HUES64 (cell line): ENCODE data around the gene VPS4B.

Experiments
- H3K27ac ChIP-seq: 2 replicates; pipeline ENCODE4 v1.7.0; 2013; ENCODE audit warnings: low read depth, low read length, inconsistent platforms
- H3K27me3 ChIP-seq: 2 replicates; pipeline ENCODE4 v1.6.1; 2013; ENCODE audit warnings: mild to moderate bottlenecking, low read length; ENCODE audit not compliant: insufficient read depth
- H3K36me3 ChIP-seq: 2 replicates; pipeline ENCODE4 v1.6.1; 2013; ENCODE audit warnings: mild to moderate bottlenecking, low read length; ENCODE audit not compliant: insufficient read depth
- H3K4me1 ChIP-seq: 2 replicates; pipeline ENCODE4 v1.6.1; 2013; ENCODE audit warnings: mild to moderate bottlenecking, low read length, moderate library complexity; ENCODE audit not compliant: insufficient read depth
- H3K4me3 ChIP-seq: 2 replicates; pipeline ENCODE4 v1.5.1; 2013; ENCODE audit warnings: mild to moderate bottlenecking, low read length, moderate library complexity
- H3K9ac ChIP-seq: 2 replicates; pipeline ENCODE4 v1.6.1; 2013; ENCODE audit warnings: mild to moderate bottlenecking, low read depth, low read length
- H3K9me3 ChIP-seq: 2 replicates; pipeline ENCODE4 v1.6.1; 2013; ENCODE audit warnings: low read depth, low read length; ENCODE audit not compliant: insufficient read depth
- WGBS: fragments of 150-250, 120-280 bp; methylation state at CpG from one replicate; pipeline ENCODE4 v1.1.7; 2013; ENCODE audit warnings: missing lambda C conversion rate; 5-methylcytosine and 5-hydroxymethylcytosine counted together

VPS4B gene

GRCh38 chr18:63397349-63397748, 24.9 kb downstream of the VPS4B start:
- Histone ChIP-seq H3K27ac (no peak overlapping the region), H3K27me3 (no peaks in the 10 kb centered on the region), H3K36me3 (peaks cover 90% of the 10 kb centered on the region), H3K4me3 (no peak overlapping the region), H3K9me3 (no peaks in the 10 kb centered on the region), H3K9ac (no peak overlapping the region), H3K4me1 (no peaks in the 10 kb centered on the region)
- WGBS = 95% methylated on average over 1 of the region's 1 CpG

GRCh38 chr18:63395503-63395902, 26.8 kb downstream of the VPS4B start:
- Histone ChIP-seq H3K9me3 (no peaks in the 10 kb centered on the region), H3K4me3 (no peak overlapping the region), H3K27me3 (no peaks in the 10 kb centered on the region), H3K27ac (no peak overlapping the region), H3K9ac (no peak overlapping the region), H3K4me1 (no peaks in the 10 kb centered on the region), H3K36me3 (peaks cover 89% of the 10 kb centered on the region)
- WGBS = 100% methylated on average over 1 of the region's 1 CpG

DNA sequence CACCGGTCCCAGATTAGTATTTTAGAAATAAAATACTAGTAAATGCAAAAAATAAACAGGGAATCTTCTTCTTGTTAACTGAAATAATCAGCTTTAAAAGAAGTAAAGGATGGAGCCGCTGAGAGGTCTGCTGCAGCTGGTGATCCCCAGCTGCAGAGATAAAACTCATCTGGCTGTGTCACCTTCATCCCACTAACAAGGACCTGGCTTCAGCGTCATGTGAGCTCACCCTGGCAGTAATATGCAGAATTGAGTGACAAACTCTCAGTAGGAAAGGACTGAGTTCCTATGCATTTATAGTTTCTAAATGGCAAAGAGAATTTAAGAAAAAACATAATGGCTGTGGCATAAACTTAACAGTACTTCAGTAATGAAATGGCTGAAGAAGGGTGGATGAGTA, 27.3 kb downstream of the VPS4B start:
- WGBS = 92% methylated on average over 2 of the region's 3 CpGs

DNA sequence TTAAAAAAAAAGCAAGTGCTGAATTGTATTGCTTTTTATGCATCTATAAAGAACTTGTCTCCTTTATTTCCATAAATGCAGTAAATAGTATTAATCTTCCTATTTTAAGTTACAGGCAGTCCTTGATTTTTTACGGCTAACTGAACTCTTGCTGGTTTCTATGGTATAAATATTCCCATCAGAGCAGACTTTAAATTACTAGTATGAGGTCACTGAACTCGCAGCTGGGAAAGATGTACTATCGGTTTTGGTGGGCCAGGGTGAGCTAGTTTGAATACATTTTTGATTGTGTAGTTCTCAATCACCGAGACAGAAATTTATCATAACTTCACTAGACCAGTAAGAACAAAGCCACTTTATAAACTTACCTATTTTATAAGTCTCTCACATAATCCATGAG, 34.4 kb downstream of the VPS4B start:
- H3K27ac ChIP-seq = no peak overlapping the region
- no peaks in the 10 kb centered on the region for H3K4me1 ChIP-seq
- no peak overlapping the region for H3K9ac ChIP-seq
- peaks cover 42% of the 10 kb centered on the region for H3K36me3 ChIP-seq
- H3K27me3 ChIP-seq = no peaks in the 10 kb centered on the region
- H3K9me3 ChIP-seq = no peaks in the 10 kb centered on the region
- no peak overlapping the region for H3K4me3 ChIP-seq
- WGBS = 100% methylated on average over 2 of the region's 4 CpGs

More for the DNA sequence above, 27.3 kb downstream of the VPS4B start:
- no peaks in the 10 kb centered on the region for H3K9me3 ChIP-seq
- no peaks in the 10 kb centered on the region for H3K4me1 ChIP-seq
- H3K36me3 ChIP-seq = peaks cover 89% of the 10 kb centered on the region
- H3K27ac ChIP-seq = no peak overlapping the region
- H3K4me3 ChIP-seq = no peak overlapping the region
- no peak overlapping the region for H3K9ac ChIP-seq
- no peaks in the 10 kb centered on the region for H3K27me3 ChIP-seq

GRCh38 chr18:63382843-63383242, 39.4 kb downstream of the VPS4B start:
- Histone ChIP-seq H3K36me3 (no peaks in the 10 kb centered on the region), H3K4me3 (no peak overlapping the region), H3K27ac (no peak overlapping the region), H3K27me3 (no peaks in the 10 kb centered on the region), H3K9ac (no peak overlapping the region), H3K9me3 (no peaks in the 10 kb centered on the region), H3K4me1 (no peaks in the 10 kb centered on the region)
- WGBS = 77% methylated on average over 3 of the region's 3 CpGs

GRCh38 chr18:63379639-63379962, 42.7 kb downstream of the VPS4B start:
- Histone ChIP-seq H3K4me3 (no peak overlapping the region), H3K9me3 (peaks cover 5% of the 10 kb centered on the region; the same call in 1 of the 2 replicates), H3K27me3 (no peaks in the 10 kb centered on the region), H3K27ac (no peak overlapping the region), H3K4me1 (no peaks in the 10 kb centered on the region), H3K36me3 (no peaks in the 10 kb centered on the region), H3K9ac (no peak overlapping the region)
- WGBS = 93% methylated on average over 2 of the region's 2 CpGs

DNA sequence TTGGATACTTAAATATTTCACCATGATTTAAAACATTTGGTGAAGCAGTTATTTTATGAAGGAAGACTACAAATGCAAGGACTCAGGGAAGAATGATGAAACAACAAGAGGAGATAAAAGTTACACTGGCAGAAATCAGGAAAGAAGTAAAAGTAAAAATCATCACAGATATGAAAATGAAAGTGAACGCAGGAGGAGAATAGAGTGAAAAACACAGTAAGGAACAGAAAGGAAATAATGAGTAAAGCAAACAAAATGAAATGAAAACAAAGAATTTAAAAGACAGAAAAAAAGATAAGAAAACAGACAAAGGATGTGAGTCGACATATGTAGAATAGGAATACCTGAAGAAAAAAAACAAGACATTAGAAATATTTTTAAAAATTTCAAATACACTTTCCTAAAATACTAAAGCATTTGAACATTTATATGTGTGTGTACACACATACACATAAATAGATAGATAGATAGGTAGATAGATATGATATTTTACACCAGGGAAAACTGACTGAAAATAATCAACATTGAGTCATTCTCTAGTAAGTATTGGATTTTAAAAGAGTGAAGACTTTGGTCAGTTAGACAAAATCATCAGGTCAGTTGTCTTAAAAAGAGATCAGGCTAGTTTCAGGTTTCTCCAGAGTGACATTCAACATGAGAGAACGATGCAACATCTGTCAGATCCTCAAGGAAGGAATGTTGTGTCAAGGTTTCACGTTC, 43.2 kb downstream of the VPS4B start:
- Histone ChIP-seq H3K36me3 (no peaks in the 10 kb centered on the region), H3K9me3 (peaks cover 5% of the 10 kb centered on the region; the same call in 1 of the 2 replicates), H3K9ac (no peak overlapping the region), H3K27me3 (no peaks in the 10 kb centered on the region), H3K27ac (no peak overlapping the region), H3K4me1 (no peaks in the 10 kb centered on the region), H3K4me3 (no peak overlapping the region)
- WGBS = 94% methylated on average over 3 of the region's 4 CpGs

DNA sequence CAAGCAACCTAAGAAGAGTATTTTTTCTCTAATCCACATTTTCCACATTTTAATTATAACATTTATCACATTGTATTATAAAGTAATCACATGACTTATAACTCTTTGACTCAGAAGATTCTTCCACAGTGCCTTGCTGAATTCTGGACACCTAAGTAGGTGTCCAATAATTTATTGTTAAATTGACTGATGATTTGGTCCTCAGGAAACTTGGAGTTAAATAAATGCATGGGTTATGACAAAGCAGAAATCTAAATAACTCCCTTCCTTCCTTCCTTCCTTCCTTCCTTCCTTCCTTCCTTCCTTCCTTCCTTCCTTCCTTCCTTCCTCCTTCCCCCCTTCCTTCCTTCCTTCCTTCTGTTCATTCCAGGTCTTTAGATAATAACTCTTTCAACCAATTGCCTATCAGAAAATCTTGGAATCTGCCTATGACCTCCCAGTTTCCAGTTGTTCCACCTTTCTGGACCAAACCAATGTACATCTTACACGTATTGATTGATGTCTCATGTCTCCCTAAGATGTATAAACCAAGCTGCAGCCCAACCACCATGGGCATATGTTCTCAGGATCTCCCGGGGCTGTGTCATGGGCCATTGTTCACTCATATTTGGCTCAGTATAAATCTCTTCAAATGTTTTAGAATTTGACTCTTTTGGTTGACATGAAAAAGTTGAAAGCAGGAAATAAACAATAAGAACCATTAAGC, 44.8 kb downstream of the VPS4B start:
- Histone ChIP-seq H3K4me1 (no peaks in the 10 kb centered on the region), H3K4me3 (no peak overlapping the region), H3K9ac (no peak overlapping the region), H3K27me3 (no peaks in the 10 kb centered on the region), H3K27ac (no peak overlapping the region), H3K36me3 (no peaks in the 10 kb centered on the region), H3K9me3 (peaks cover 5% of the 10 kb centered on the region; the same call in 1 of the 2 replicates)
- 98% methylated on average over 2 of the region's 2 CpGs for WGBS

- no peak overlapping the region for H3K4me3 ChIP-seq
- H3K27me3 ChIP-seq = no peaks in the 10 kb centered on the region
- no peak overlapping the region for H3K27ac ChIP-seq
- WGBS = 86% methylated on average over 2 of the region's 2 CpGs
- H3K9ac ChIP-seq = no peak overlapping the region
- H3K9me3 ChIP-seq = peaks cover 5% of the 10 kb centered on the region; the same call in 1 of the 2 replicates
- no peaks in the 10 kb centered on the region for H3K36me3 ChIP-seq
- H3K4me1 ChIP-seq = no peaks in the 10 kb centered on the region
Observed at GRCh38 chr18:63376538-63376937, 45.7 kb downstream of the VPS4B start.

- H3K36me3 ChIP-seq = no peaks in the 10 kb centered on the region
- no peaks in the 10 kb centered on the region for H3K27me3 ChIP-seq
- H3K9me3 ChIP-seq = peaks cover 5% of the 10 kb centered on the region; the same call in 1 of the 2 replicates
- no peaks in the 10 kb centered on the region for H3K4me1 ChIP-seq
- H3K4me3 ChIP-seq = no peak overlapping the region
- H3K27ac ChIP-seq = no peak overlapping the region
- no peak overlapping the region for H3K9ac ChIP-seq
- 92% methylated on average over 1 of the region's 1 CpG for WGBS
Observed at GRCh38 chr18:63374540-63374939, 47.7 kb downstream of the VPS4B start.

DNA sequence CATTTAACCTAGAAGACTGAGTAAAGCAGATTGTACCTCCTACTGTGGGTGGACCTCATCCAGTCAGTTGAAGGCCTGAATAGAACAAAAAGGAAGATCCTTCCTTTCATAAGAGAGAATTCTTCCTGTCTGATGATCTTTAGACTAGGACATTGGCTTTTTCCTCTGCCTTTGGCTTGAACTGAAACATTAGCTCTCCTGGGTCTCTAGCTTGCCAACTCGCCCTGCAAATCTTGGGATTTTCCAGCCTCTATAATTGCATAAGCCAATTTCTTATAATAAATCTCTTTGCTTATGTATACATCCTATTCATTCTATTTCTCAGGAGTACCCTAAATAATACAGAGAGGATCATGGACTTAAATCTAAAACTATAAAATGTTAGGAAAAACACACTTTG, 49.1 kb downstream of the VPS4B start:
- WGBS = 88% methylated on average over 1 of the region's 1 CpG
- H3K36me3 ChIP-seq = no peaks in the 10 kb centered on the region
- no peaks in the 10 kb centered on the region for H3K27me3 ChIP-seq
- no peak overlapping the region for H3K9ac ChIP-seq
- no peak overlapping the region for H3K4me3 ChIP-seq
- H3K4me1 ChIP-seq = no peaks in the 10 kb centered on the region
- H3K27ac ChIP-seq = no peak overlapping the region
- H3K9me3 ChIP-seq = peaks cover 11% of the 10 kb centered on the region; the same call in 1 of the 2 replicates
